K562 (cell line): Measurements from ENCODE around the gene ESR2. TPM values are rescaled to one million over a fixed set of nuclear protein-coding genes. Genes with fewer than 3 reads are reported as not detected.

Experiments used
- ATAC-seq: fragments of 200-7000 bp; cut with Tn5 transposase; 3 replicates; pipeline ENCODE4 v1.9.1; 2020; ENCODE audit warnings: moderate library complexity
- BruUV-seq: library from RNA; stranded (reverse); fragments of 400-500 nt; replicated peaks from 2 replicates; lab custom pipeline; 2021; lab: Mats Ljungman, UMichigan
- CTCF ChIA-PET: fragments of 300-600 bp; formaldehyde crosslinking; extraction: SDS; loops from one replicate; lab custom pipeline; 2021; ENCODE audit warnings: low intra/inter-chr PET ratio; lab: Yijun Ruan, JAX
- POLR2A ChIA-PET: fragments of 300-600, 350-650 bp; sonication (Branson Sonifier 250); formaldehyde crosslinking; extraction: SDS; loops from one replicate; lab custom pipeline; 2021; ENCODE audit warnings: antibody characterized with exemption, inconsistent platforms; lab: Yijun Ruan, JAX
- DNase-seq, 4 experiments: peaks; one replicate each; pipeline versions ENCODE4 v3.0.0 to v3.0.0-alpha.2; 2011 to 2018; ENCODE audit warnings: low spot score in 3 of 4, mixed read lengths in 3 of 4; ENCODE audit errors: extremely low read depth in 1 of 4
- FAIRE-seq: peaks from 2 replicates; lab custom pipeline; 2011; peaks lifted over from hg19 to GRCh38; lab: Jason Lieb, UNC
- H2AFZ ChIP-seq: 2 replicates; pipeline ENCODE4 v1.6.0; 2011; ENCODE audit warnings: low read depth, low read length, control low read depth, inconsistent platforms
- H3K27ac ChIP-seq: fragments of 200-600 bp; 3 replicates; pipeline ENCODE4 v1.8.0; 2011; ENCODE audit warnings: low read depth, mild to moderate bottlenecking, control low read depth, inconsistent platforms, low read length, moderate library complexity, mixed read lengths; ENCODE audit errors: extremely low read depth
- H3K27me3 ChIP-seq, 2 experiments: fragments of 300-600 bp in 1 of 2; 2 replicates in 1 of 2; 3 replicates in 1 of 2; pipeline versions ENCODE4 v1.6.0 to v1.8.0; 2011; ENCODE audit warnings: inconsistent platforms in 2 of 2, low read length in 2 of 2, mild to moderate bottlenecking in 1 of 2, mixed read lengths in 1 of 2, moderate library complexity in 1 of 2; ENCODE audit not compliant: control insufficient read depth in 2 of 2, insufficient read depth in 2 of 2
- H3K36me3 ChIP-seq: fragments of 300-600 bp; 3 replicates; pipeline ENCODE4 v1.8.0; 2011; ENCODE audit warnings: mild to moderate bottlenecking, low read length, inconsistent platforms; ENCODE audit not compliant: control insufficient read depth, insufficient read depth
- H3K4me1 ChIP-seq, 2 experiments: fragments of 200-600 bp in 1 of 2; replicated peaks in 1 of 2; 2 replicates in 1 of 2; 3 replicates in 1 of 2; pipeline versions ENCODE4 v1.5.1 to v1.8.0; 2011; ENCODE audit warnings: inconsistent platforms in 2 of 2, low read length in 2 of 2, mild to moderate bottlenecking in 1 of 2, mixed read lengths in 1 of 2, moderate library complexity in 1 of 2; ENCODE audit not compliant: control insufficient read depth in 2 of 2, insufficient read depth in 2 of 2
- H3K4me2 ChIP-seq: 2 replicates; pipeline ENCODE4 v1.6.1; 2011; ENCODE audit warnings: low read length, control low read depth, inconsistent platforms, mixed read lengths; ENCODE audit not compliant: insufficient read depth
- H3K4me3 ChIP-seq: fragments of 200-600 bp; sonication (generic), shearing (Covaris generic); 2 replicates; pipeline ENCODE4 v1.5.1; 2016; ENCODE audit warnings: control low read depth, inconsistent platforms
- H3K79me2 ChIP-seq: fragments of 200-600 bp; 3 replicates; pipeline ENCODE4 v1.8.0; 2011; ENCODE audit warnings: low read length, inconsistent platforms; ENCODE audit not compliant: control insufficient read depth, insufficient read depth
- H3K9ac ChIP-seq, 2 experiments: 2 replicates each; pipeline versions ENCODE4 v1.6.0 to v1.6.1; 2011; ENCODE audit warnings: low read depth in 2 of 2, low read length in 2 of 2, control low read depth in 1 of 2, inconsistent platforms in 1 of 2, mild to moderate bottlenecking in 1 of 2, mixed read lengths in 1 of 2; ENCODE audit not compliant: insufficient read depth in 1 of 2
- H3K9me1 ChIP-seq: one replicate; pipeline ENCODE4 v1.6.0; 2011; ENCODE audit warnings: inconsistent platforms, mild to moderate bottlenecking, low read length, moderate library complexity; ENCODE audit not compliant: control insufficient read depth, insufficient read depth
- H3K9me3 ChIP-seq: replicated peaks from 2 replicates; pipeline ENCODE4 v1.5.1; 2011; ENCODE audit warnings: low read depth, low read length, inconsistent platforms; ENCODE audit not compliant: control insufficient read depth, insufficient read depth
- H4K20me1 ChIP-seq: replicated peaks from 2 replicates; pipeline ENCODE4 v1.6.1; 2011; ENCODE audit warnings: low read length, inconsistent platforms, mixed read lengths; ENCODE audit not compliant: control insufficient read depth, insufficient read depth
- BMI1 ChIP-seq: fragments of 150-350 bp; IDR thresholded peaks from 2 replicates; pipeline ENCODE4 v1.6.1; 2014; ENCODE audit warnings: low read length
- BRD9 ChIP-seq: fragments of 450-650 bp; IDR thresholded peaks from 2 replicates; pipeline ENCODE4 v1.6.1; 2018; ENCODE audit warnings: low read depth; ENCODE audit not compliant: partially characterized antibody
- ELF1 ChIP-seq: fragments of 200-800 bp; sonication (Bioruptor generic); IDR thresholded peaks from 2 replicates; pipeline ENCODE4 v1.6.1; 2016; ENCODE audit warnings: missing genetic modification characterization, missing compliant biosample characterization
- L3MBTL2 ChIP-seq: fragments of 450-650 bp; IDR thresholded peaks from 2 replicates; pipeline ENCODE4 v1.6.1; 2016; ENCODE audit warnings: mild to moderate bottlenecking, moderate library complexity
- PML ChIP-seq: IDR thresholded peaks from 2 replicates; pipeline ENCODE4 v1.6.1; 2012; ENCODE audit warnings: low read length, inconsistent platforms
- POLR2B ChIP-seq: fragments of 450-650 bp; IDR thresholded peaks from 2 replicates; pipeline ENCODE4 v1.6.1; 2018; ENCODE audit warnings: low read depth; ENCODE audit not compliant: partially characterized antibody
- PTBP1 ChIP-seq: fragments of 200-400 bp; formaldehyde crosslinking; IDR thresholded peaks from 2 replicates; pipeline ENCODE4 v1.6.1; 2017; ENCODE audit warnings: low read depth, low read length
- TRIM24 ChIP-seq, 2 experiments: fragments of 450-650 bp; IDR thresholded peaks; 2 replicates each; pipeline ENCODE4 v1.6.1; 2016
- ZNF41 ChIP-seq: fragments of 250-450 bp; sonication (Bioruptor Pico); conservative IDR thresholded peaks from 2 replicates; pipeline ENCODE4 v1.4.0; 2020; ENCODE audit warnings: mild to moderate bottlenecking
- ZNF785 ChIP-seq: fragments of 250-450 bp; sonication (Bioruptor Pico); IDR thresholded peaks from 2 replicates; pipeline ENCODE4 v1.4.0; 2020; ENCODE audit warnings: mild to moderate bottlenecking
- WGBS: fragments of 100-300 bp; shearing (Covaris generic); methylation state at CpG from one replicate; pipeline ENCODE4 v1.1.6; 2016; ENCODE audit warnings: low coverage, mixed read lengths; ENCODE audit not compliant: insufficient coverage; ENCODE audit errors: missing lambda C conversion rate; 5-methylcytosine and 5-hydroxymethylcytosine counted together
- in situ Hi-C: fragments of 300-500 bp; cut with MboI; formaldehyde crosslinking; loops from 4 replicates; pipeline ENCODE4 v1.15.0; 2018; ENCODE audit warnings: inconsistent platforms, mixed read lengths
- intact Hi-C: fragments of 100-400 bp; cut with micrococcal nuclease; formaldehyde crosslinking; loops from 2 replicates; pipeline ENCODE4 v1.14.2; 2022
- polyA plus RNA-seq, 8 experiments: library from polyadenylated mRNA; depleted of rRNA in 4 of 8; stranded (reverse) in 5 of 8; unstranded in 3 of 8; fragments of >200 nt; fragmentation: Nextera tagmentation in 2 of 8; fragmentation: Illumina TruSeq in 1 of 8; extraction: Ambion mirVana in 2 of 8; extraction: Trizol in 1 of 8; gene quantifications; 2 replicates each; pipeline versions ENCODE4 v1.2.1 to v1.2.3, GENCODE V29; 2011 to 2014; ENCODE audit warnings: inconsistent platforms in 1 of 8, missing spikeins in 1 of 8
- total RNA-seq, 7 experiments: library from RNA; depleted of rRNA in 6 of 7; stranded (reverse); fragments of >200 nt in 6 of 7; fragmentation: Illumina TruSeq in 2 of 7; extraction: Trizol in 2 of 7; gene quantifications; 2 replicates each; pipeline versions ENCODE4 v1.2.1 to v1.2.3, GENCODE V29; 2011 to 2021; ENCODE audit warnings: low replicate concordance in 1 of 7
- TF ChIP-seq, protein P1 (sequence below), 2 experiments: fragments of 450-650 bp; IDR thresholded peaks; 2 replicates each; pipeline ENCODE4 v1.6.1; 2016
- TF ChIP-seq, protein P2 (sequence below): sonication (generic); formaldehyde crosslinking; IDR thresholded peaks from 2 replicates; pipeline ENCODE4 v1.8.1; 2023; ENCODE audit warnings: mild to moderate bottlenecking, missing genetic modification reagents
- TF ChIP-seq, protein P3 (sequence below): sonication (generic); formaldehyde crosslinking; IDR thresholded peaks from 2 replicates; pipeline ENCODE4 v1.8.0; 2023; ENCODE audit warnings: mild to moderate bottlenecking, missing genetic modification reagents
- TF ChIP-seq, protein P4 (sequence below): IDR thresholded peaks from 2 replicates; pipeline ENCODE4 v1.6.1; 2011; ENCODE audit not compliant: insufficient read length; ENCODE audit errors: extremely low read depth

Gene ESR2
- total and polyA plus RNA-seq, 9 of the 15 experiments (the other 6 are each of a cell fraction or from before 2014, with no cell fraction given): 0.07 to 3.8 (median 2.0) TPM

DNA sequence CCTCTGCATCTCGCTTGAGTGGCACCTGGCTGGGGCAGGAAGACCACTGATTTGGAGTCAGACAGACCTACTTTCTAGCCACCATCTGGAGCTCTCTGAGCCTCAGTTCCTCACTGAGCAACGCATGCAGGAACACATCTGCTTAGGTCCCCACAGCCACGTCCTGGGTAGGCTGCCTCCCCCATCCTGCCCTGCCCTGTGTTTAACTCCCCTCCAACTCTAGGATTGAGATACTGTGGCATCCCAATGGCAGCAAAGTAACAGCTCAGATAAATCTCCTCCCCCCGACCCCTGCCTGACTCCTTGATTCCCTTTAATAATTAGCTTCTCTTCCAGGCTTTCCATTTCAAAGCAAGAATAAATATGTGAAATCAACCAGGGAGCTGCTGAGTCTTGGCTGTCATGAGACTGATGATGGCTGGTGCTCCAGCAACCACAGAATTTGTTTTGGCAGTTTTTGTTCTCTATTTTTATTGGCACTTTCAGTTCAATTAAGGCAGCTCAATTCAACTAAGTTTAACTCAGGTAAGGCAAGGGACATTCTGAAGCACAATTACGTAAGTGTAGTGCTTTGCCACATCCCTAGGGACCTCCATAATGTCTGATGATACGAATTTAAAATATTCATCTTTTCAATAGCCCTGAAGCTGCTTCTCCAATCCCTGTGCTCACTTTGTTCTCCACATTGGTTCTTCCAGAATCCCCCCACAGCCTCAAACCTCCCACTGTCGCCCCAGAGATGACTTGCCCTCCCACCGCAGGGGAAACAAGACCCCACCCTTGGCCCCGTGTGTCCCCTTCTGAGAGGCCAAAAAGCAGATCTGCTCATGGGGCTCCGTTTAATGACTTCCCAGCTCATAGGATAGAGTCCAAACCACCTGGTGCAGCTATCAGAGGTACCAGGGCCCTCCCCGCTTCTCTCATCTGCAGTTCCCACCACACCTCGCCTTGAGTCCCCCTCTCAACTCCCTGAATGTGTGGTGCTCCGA is 58.2 kb downstream of the ESR2 start (continued):
- TF ChIP-seq, protein P1, sequence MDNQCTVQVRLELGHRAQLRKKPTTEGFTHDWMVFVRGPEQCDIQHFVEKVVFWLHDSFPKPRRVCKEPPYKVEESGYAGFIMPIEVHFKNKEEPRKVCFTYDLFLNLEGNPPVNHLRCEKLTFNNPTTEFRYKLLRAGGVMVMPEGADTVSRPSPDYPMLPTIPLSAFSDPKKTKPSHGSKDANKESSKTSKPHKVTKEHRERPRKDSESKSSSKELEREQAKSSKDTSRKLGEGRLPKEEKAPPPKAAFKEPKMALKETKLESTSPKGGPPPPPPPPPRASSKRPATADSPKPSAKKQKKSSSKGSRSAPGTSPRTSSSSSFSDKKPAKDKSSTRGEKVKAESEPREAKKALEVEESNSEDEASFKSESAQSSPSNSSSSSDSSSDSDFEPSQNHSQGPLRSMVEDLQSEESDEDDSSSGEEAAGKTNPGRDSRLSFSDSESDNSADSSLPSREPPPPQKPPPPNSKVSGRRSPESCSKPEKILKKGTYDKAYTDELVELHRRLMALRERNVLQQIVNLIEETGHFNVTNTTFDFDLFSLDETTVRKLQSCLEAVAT (IDR thresholded peaks at IDR 0.05): no peak
- TF ChIP-seq ELF1 (tag) (no peak), TRIM24 (IDR thresholded peaks at IDR 0.05) (no peak), BRD9 (no peak), PML (no peak), L3MBTL2 (no peak)

DNA sequence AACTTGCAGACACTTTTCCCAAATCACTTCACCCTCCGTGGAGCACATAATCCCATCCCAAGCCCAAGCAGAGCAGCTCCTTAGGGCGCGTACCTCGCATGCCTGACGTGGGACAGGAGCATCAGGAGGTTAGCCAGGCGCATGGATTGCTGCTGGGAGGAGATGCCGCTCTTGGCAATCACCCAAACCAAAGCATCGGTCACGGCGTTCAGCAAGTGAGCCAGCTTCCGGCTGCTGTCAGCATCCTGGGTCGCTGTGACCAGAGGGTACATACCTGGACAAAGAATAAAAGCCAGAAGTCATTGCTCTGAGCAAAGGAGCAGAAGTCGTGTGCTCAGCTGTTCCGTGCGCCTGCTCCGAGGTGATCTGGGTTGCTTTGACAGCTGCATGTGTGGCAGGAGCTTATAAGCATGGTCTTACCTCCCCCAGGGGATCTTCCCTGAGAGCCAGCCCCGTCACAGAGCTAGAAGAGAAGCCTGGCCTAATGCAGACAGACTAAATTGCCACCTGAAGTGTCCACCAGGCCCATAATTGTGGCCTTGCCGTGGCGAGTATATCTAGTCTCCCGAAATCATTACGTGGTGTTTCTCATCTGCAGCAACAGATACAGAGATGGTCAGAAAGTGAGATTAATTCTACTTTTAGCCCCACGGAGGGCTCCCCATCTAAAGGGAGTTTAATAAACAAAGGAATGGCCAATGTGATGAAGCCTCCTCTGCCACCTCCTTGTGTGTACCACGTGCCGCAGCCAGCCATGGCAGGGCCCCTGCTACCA is 59.1 kb downstream of the ESR2 start:
- no peaks in the 10 kb centered on the region for H3K9me3 ChIP-seq
- no peak for DNase-seq
- H3K27ac ChIP-seq: no peak overlapping the region
- H3K79me2 ChIP-seq: no peaks in the 10 kb centered on the region
- H3K27me3 ChIP-seq: no peaks in the 10 kb centered on the region; a peak in 1 of 5 replicates
- intact Hi-C loops: no loop called here
- H2AFZ ChIP-seq: no peak overlapping the region
- ChIA-PET POLR2A (interaction anchor here (0.5 to 1.1 kb wide), 2 partner anchors 9 to 104 kb away, joined by 3 read pairs; no protein-coding TSS in a partner anchor), CTCF (no interaction called here)
- H4K20me1 ChIP-seq: no peaks in the 10 kb centered on the region
- BruUV-seq: no TSS peak
- ATAC-seq: no peak
- no peaks in the 10 kb centered on the region for H3K4me1 ChIP-seq
- H3K9me1 ChIP-seq: no peaks in the 10 kb centered on the region
- 29% methylated on average over 17 of the region's 24 CpGs for WGBS
- no peak overlapping the region for H3K4me2 ChIP-seq
- no peaks in the 10 kb centered on the region for H3K36me3 ChIP-seq
- H3K4me3 ChIP-seq: no peak overlapping the region
- no peak for FAIRE-seq
- in situ Hi-C loops: no loop called here
- no peak overlapping the region for H3K9ac ChIP-seq
- TF ChIP-seq, protein P2, sequence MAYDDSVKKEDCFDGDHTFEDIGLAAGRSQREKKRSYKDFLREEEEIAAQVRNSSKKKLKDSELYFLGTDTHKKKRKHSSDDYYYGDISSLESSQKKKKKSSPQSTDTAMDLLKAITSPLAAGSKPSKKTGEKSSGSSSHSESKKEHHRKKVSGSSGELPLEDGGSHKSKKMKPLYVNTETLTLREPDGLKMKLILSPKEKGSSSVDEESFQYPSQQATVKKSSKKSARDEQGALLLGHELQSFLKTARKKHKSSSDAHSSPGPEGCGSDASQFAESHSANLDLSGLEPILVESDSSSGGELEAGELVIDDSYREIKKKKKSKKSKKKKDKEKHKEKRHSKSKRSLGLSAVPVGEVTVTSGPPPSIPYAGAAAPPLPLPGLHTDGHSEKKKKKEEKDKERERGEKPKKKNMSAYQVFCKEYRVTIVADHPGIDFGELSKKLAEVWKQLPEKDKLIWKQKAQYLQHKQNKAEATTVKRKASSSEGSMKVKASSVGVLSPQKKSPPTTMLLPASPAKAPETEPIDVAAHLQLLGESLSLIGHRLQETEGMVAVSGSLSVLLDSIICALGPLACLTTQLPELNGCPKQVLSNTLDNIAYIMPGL (CRISPR knock-in tag): no peak
- TF ChIP-seq, protein P3, sequence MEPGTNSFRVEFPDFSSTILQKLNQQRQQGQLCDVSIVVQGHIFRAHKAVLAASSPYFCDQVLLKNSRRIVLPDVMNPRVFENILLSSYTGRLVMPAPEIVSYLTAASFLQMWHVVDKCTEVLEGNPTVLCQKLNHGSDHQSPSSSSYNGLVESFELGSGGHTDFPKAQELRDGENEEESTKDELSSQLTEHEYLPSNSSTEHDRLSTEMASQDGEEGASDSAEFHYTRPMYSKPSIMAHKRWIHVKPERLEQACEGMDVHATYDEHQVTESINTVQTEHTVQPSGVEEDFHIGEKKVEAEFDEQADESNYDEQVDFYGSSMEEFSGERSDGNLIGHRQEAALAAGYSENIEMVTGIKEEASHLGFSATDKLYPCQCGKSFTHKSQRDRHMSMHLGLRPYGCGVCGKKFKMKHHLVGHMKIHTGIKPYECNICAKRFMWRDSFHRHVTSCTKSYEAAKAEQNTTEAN: no peak
- TF ChIP-seq ZNF41 (CRISPR knock-in tag): no peak
- TF ChIP-seq PTBP1: no peak
- TF ChIP-seq BMI1: no peak
- no peak for TF ChIP-seq ZNF785
- TF ChIP-seq, protein P4, sequence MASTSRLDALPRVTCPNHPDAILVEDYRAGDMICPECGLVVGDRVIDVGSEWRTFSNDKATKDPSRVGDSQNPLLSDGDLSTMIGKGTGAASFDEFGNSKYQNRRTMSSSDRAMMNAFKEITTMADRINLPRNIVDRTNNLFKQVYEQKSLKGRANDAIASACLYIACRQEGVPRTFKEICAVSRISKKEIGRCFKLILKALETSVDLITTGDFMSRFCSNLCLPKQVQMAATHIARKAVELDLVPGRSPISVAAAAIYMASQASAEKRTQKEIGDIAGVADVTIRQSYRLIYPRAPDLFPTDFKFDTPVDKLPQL: no peak
- TF ChIP-seq POLR2B: no peak
